Measurements from ENCODE around the gene TPCN2.

GRCh38 chr11:69053546-69054396 is 5.0 kb downstream of the TPCN2 start:
- TF ChIP-seq SIN3A (IDR thresholded peaks at IDR 0.05; ENCODE audit: borderline replicate concordance, insufficient read depth, low read length) (no peak), POLR2AphosphoS5 (IDR thresholded peaks at IDR 0.05; ENCODE audit: low read depth, low read length) (no peak), REST (IDR thresholded peaks at IDR 0.05; ENCODE audit: insufficient read depth in 1 of 2, low read depth in 2 of 2, low read length in 2 of 2) (no peak), TAF1 (IDR thresholded peaks at IDR 0.05; ENCODE audit: borderline replicate concordance, insufficient read depth, low read length) (no peak), FOXP2 (optimal IDR thresholded peaks at IDR 0.05; ENCODE audit: borderline replicate concordance, extremely low read depth, extremely low read length, insufficient read depth) (no peak)

Measured in PFSK-1 (cell line).